RWPE1 (cell line): ENCODE measurements around the gene PVALB.
A peak's percentile ranks its signal among the peaks of the same experiment; 100 is the strongest.

ENCODE experiments used
- CTCF ChIA-PET: fragments of 350-600 bp; sonication (Branson Sonifier 250); formaldehyde crosslinking; extraction: SDS; loops from one replicate; lab custom pipeline; 2021; lab: Yijun Ruan, JAX
- POLR2A ChIA-PET: fragments of 400-600 bp; formaldehyde crosslinking; extraction: SDS; loops from one replicate; lab custom pipeline; 2020; ENCODE audit warnings: antibody characterized with exemption; ENCODE audit not compliant: low non-redundant PET; lab: Yijun Ruan, JAX
- DNase-seq: peaks from one replicate; pipeline ENCODE4 v3.0.0; 2012; ENCODE audit warnings: low spot score
- H3K27ac ChIP-seq: fragments of 450-650 bp; 2 replicates; pipeline ENCODE4 v1.5.1; 2017
- TF ChIP-seq, protein P1 (sequence below): fragments of 450-650 bp; conservative IDR thresholded peaks from 2 replicates; pipeline ENCODE4 v1.5.1; 2017; ENCODE audit warnings: low read depth, mild to moderate bottlenecking

PVALB gene

DNA sequence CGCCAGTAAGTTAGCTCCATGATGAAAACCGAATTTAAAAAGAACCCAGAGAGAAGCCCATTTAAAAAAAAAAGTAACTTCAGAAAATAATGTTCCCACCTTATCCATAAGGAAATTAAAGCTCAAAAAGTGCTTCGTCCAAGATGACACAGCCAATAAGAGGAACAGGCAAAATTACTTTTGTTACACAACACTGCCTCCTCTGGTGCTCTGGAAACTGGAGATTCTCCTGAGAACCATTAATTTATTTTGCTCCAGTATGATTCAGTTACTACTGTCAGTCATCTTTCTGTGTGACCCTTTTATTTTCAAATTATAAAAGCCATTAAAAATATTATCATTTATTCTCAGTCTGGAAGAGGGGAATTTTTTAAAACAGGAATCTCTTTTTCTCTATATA lies 42.9 kb downstream of the PVALB start:
- DNase-seq = no peak
- TF ChIP-seq, protein P1, sequence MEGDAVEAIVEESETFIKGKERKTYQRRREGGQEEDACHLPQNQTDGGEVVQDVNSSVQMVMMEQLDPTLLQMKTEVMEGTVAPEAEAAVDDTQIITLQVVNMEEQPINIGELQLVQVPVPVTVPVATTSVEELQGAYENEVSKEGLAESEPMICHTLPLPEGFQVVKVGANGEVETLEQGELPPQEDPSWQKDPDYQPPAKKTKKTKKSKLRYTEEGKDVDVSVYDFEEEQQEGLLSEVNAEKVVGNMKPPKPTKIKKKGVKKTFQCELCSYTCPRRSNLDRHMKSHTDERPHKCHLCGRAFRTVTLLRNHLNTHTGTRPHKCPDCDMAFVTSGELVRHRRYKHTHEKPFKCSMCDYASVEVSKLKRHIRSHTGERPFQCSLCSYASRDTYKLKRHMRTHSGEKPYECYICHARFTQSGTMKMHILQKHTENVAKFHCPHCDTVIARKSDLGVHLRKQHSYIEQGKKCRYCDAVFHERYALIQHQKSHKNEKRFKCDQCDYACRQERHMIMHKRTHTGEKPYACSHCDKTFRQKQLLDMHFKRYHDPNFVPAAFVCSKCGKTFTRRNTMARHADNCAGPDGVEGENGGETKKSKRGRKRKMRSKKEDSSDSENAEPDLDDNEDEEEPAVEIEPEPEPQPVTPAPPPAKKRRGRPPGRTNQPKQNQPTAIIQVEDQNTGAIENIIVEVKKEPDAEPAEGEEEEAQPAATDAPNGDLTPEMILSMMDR = 0 out of 2 replicates have a peak, but pooled peaks have one; percentile 11
- ChIA-PET CTCF (interaction anchor here (0.6 to 1.1 kb wide), 5 partner anchors 16 to 629 kb away, joined by 4 to 5 read pairs (median 4); no protein-coding TSS in a partner anchor), POLR2A (no interaction called here)
- no peak overlapping the region for H3K27ac ChIP-seq

DNA sequence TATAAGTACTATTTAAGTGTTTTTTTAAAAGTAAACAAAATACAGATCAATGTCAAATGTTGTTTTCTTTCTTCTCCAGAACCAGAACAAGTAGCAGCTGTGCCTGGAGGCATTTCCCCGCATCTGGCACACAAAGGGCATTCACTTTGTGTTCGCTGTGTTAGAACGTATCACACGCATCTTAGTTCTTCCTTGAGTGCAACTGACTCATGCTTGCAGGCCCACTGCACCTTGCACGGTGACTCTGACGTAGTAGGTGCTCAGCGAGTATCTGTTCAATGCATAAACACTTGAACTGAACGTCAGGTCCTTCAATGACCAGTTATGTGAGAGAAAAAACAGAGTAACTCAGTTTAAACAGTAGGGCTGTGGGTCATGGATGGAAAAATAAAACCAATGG lies 44.4 kb downstream of the PVALB start:
- DNase-seq = no peak
- no peak overlapping the region for H3K27ac ChIP-seq
- POLR2A ChIA-PET = no interaction called here
- CTCF ChIA-PET = no interaction called here
- TF ChIP-seq, protein P1 = no peak

DNA sequence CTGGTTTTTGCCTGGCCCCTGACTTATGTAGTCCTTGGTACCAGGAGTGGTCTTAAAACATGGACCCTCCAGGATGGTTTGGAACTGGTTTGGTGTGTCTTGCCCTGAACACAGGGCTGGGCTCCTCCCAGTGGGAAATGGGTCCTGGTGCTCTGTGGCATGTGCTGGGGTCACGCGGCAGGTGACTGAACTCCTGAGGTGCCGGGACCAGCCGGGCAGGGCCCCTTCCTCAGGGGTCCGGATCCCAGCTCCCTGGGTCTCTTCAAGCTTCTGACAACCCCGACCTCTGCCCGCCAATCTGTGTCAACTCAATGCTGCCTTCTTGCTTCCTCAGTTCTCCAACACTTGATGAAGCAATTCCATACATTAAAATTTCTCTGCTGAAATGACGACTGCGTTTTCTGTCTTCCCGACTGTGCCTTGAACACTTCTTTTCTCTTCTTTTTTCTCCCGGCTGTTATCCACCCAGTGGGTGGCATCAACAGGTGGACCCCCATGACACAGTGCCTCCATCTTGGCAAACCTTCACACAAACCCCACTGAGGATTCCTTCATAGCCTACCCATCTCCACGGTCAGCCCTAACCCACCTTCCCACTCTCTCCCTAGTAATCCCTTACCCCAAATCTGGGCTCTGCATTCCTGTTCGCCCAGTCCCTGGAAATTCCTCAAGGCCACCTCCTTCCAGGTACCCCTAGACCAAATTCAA lies 45.3 kb downstream of the PVALB start:
- ChIA-PET POLR2A (no interaction called here), CTCF (no interaction called here)
- no peak overlapping the region for H3K27ac ChIP-seq
- no peak for DNase-seq
- TF ChIP-seq, protein P1 = no peak

GRCh38 chr22:36770513-36771231 lies 46.2 kb downstream of the PVALB start:
- H3K27ac ChIP-seq = no peak overlapping the region
- no peak for DNase-seq
- POLR2A ChIA-PET = interaction anchor here (0.6 kb wide), 1 partner anchor 148 kb away, joined by 5 read pairs; no protein-coding TSS in a partner anchor
- CTCF ChIA-PET = no interaction called here
- TF ChIP-seq, protein P1 = no peak

- CTCF ChIA-PET = no interaction called here
- TF ChIP-seq, protein P1 = no peak
Measured at GRCh38 chr22:36769541-36770512, 47.0 kb downstream of the PVALB start.

More at GRCh38 chr22:36769541-36770512, 47.0 kb downstream of the PVALB start:
- POLR2A ChIA-PET = interaction anchor here (0.6 kb wide), 1 partner anchor 147 kb away, joined by 5 read pairs; no protein-coding TSS in a partner anchor
- no peak for DNase-seq
- no peak overlapping the region for H3K27ac ChIP-seq
